HG03565 (cell line): ENCODE results near the gene ZSCAN10.
A peak's percentile ranks its signal among the peaks of the same experiment; 100 is the strongest.
"Not testable (repeated sequence)": the region's sequence is repeated elsewhere in the genome, so short reads cannot be mapped to it uniquely, and the experiment has no call there.

Experiments used
- ATAC-seq: cut with Tn5 transposase; IDR thresholded peaks from one replicate; pipeline ENCODE4 v1.9.1; 2021; ENCODE audit warnings: mild to moderate bottlenecking, moderate library complexity; ENCODE audit not compliant: unreplicated experiment

The ZSCAN10 gene

DNA sequence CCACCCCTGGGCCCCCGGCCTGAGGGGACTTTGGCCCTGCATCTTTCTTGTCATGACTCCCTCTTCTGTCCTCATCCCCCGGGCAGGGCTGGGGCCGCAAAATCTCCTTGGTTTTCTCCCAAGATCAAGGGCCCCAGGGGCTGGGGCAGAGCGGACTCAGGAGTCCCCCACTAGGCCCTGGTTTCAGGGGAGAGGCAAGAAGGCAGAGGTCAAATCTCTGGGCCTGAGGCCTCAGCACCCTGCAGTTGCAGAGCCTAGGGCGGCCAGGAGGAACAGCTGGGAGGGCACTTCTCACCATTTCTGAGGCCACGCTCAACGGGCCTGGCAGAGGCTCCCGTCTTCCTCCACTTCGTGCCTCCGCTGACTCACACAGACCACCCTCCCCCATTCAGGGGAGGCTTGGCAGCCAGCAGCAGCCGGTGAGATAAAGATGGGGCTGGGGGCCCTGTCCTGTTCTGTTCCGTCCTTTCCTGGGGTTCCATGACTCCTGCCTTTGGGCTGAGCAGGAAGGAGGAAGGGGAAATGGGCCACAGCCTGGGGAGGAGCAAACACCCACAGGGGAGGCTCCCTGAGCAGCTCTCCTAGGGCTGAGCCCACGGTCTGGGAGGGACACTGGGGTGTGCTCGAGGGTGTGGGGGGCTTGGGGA, 12.4 kb downstream of the ZSCAN10 start:
- no peak for ATAC-seq

DNA sequence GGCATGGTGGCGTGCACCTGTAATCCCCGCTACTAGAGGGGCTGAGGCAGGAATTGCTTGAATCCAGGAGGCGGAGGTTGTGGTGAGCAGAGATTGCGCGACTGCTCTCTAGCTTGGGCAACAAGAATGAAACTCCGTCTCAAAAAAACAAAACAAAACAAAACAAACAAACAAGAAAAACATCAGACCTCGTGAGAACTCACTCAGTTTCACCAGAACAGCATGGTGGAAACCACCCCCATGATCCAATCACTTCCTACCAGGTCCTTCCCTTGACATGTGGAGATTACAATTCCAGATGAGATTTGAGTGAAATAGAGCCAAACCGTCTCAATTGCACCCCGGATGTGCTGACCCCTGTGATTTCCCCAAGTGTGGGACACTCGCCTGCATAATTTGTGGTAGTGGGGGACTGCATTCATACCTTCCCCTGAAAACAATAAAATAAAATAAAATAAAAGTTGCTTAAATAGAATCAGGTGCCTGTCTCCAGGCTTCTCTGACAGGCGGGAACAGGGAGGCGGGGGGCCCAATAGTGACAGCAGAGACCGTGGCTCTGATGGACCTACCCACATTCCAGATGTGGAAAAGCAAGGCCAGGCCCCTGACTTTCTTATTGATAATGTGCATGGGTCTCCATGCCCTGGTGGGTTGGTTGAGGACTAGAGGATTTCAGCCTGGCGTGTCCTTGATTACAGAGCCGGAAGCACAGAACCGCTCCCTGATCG, 13.1 kb downstream of the ZSCAN10 start:
- ATAC-seq = no peak

DNA sequence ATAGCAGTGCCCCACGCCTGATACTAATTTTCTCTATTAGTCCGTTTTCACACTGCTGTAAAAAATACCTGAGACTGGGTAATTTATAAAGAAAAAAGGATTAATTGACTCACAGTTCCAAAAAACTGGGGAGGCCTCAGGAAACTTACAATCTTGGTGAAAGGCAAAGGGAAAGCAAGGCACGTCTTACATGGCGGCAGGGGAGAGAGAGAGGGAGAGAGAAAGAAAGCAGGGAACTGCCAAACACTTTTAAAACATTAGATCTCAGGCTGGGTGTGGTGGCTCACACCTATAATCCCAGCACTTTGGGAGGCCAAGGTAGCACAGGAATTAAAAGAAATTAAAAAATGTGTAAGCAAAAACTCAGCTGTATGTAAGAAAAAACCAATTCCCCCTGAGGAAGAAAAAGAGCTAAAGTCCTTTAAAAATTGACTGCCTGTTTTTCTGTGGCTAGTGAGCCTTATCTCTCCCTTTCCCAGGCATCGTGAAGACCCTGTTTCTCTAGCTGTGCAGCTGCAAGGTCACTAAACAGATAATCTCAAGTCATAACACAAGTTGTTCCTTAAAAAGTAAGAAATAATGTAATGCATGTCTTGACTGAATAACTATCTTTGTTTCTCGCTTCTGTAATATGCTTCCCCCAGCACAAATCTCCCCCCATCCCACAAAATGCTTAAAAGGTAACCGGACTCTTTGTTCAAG, 14.0 kb downstream of the ZSCAN10 start:
- no peak for ATAC-seq

DNA sequence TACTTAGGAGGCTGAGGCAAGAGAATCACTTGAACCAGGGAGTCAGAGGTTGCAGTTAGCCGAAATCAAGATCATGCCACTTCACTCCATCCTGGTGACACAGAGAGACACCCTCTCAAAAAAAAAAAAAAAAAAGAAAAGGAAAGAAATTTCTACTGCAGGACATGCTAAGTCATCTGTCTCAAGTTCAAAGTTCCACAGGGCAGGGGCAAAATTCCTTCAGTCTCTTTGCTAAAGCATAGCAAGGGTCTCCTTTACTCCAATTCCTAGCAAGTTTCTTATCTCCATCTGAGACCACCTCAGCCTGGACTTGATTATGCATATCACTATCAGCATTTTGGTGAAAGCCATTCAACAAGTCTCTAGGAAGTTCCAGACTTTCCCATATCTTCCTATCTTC, 14.6 kb downstream of the ZSCAN10 start:
- ATAC-seq = no peak

DNA sequence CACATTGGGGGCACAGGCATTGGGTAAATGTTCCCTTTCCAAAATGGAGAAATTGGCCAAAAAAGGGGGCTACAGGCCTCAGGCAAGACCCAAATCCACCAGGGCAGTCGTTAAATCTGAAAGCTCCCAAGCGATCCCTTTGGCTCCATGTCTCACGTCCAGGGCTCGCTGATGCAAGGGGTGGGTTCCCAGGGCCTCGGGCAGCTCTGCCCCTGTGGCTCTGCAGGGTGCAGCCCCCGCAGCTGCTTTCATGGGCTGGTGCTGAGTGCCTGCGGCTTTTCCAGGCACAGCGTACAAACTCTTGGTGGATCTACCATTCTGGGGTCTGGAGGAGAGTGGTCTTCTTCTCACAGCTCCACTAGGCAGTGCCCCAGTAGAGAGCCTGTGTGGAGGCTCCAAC, 15.7 kb downstream of the ZSCAN10 start:
- not testable (repeated sequence) for ATAC-seq

DNA sequence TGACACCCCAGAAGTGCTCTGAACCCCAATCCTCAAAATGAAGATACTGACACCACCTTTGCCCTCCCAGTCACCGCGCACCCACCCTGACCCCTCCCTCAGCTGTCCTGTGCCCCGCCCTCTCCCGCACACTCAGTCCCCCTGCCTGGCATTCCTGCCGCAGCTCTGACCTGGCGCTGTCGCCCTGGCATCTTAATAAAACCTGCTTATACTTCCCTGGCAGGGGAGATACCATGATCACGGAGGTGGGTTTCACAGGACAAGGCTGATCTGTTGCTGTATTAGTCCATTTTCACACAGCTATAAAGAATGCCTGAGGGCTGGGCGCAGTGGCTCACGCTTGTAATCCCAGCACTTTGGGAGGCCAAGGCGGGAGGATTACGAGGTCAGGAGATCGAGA, 17.1 kb downstream of the ZSCAN10 start:
- not testable (repeated sequence) for ATAC-seq

DNA sequence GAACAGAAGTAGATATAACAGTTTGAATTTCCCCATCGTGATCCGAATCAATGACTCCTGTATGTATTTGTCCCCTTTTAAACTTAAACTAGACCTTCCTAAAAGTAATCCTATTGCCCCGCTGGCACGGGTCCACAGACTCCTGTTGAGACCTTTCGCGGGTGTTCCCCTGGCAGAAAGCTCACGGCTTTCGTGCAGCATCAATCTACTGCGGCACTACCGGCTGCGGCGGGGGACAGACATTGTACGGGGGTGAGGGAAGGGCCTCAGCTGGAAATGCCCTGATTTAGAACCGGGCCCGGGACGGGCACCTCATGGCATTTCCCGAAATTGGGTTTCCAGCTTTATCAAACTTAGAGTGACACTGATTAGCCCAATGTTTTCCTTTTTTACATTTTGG, 19.1 kb downstream of the ZSCAN10 start:
- no peak for ATAC-seq

DNA sequence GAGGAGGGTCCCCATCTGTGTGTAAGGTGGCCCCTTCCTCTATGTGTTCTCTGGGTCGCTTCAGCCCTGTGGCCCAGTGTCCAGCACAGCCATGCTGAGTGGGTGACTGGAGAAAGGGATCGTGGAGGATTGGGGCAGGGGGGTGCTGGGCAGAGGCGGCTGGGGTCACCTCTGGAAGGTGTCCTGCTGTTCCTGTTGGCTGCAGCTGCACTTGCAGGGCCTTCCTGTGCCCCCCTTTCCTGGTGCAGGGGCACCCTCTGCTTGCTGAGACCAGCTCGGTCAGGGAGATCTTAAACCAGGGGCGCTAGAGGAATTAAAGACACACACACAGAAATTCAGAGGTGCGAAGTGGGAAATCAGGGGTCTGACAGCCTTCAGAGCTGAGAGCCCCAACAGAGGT, 22.5 kb downstream of the ZSCAN10 start:
- ATAC-seq = no peak

DNA sequence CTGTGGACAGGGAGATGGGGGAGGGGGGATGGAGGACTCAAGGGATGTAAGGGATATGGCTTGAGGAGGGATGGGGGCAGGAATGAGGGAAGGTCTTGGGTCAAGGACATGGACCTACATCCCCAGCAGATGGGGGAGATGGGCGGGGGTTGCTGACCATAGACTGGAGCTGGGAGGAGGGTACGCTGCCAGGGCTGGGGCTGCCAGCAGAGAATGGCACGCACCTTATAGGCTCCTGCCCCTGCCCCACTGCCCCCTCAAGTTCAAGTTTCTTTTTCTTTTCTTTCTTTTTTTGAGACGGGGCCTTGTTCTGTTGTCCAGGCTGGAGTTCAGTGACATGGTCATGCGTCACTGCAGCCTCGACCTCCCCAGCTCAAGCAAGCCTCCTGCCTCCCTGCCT, 23.1 kb downstream of the ZSCAN10 start:
- not testable (repeated sequence) for ATAC-seq

DNA sequence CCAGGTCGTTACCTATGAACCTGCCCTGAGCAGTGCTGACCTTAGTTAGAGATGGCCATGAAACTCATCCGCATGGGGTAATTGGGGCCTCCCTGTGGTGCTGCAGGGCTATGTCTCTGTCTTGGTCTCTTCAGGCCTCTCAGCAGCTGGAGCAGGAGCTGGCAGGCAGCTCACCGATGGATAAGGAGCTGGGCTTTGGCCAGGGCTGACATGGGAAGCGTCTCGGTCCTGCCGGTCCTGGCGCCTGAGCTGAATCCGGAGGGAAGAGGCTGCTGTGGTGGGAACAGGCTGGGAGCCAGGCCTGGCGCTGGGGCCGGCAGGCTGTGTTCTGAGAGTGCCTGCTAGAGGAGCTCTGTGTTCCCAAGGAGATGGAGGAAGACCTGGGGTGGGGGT, 23.6 kb downstream of the ZSCAN10 start:
- no peak for ATAC-seq

DNA sequence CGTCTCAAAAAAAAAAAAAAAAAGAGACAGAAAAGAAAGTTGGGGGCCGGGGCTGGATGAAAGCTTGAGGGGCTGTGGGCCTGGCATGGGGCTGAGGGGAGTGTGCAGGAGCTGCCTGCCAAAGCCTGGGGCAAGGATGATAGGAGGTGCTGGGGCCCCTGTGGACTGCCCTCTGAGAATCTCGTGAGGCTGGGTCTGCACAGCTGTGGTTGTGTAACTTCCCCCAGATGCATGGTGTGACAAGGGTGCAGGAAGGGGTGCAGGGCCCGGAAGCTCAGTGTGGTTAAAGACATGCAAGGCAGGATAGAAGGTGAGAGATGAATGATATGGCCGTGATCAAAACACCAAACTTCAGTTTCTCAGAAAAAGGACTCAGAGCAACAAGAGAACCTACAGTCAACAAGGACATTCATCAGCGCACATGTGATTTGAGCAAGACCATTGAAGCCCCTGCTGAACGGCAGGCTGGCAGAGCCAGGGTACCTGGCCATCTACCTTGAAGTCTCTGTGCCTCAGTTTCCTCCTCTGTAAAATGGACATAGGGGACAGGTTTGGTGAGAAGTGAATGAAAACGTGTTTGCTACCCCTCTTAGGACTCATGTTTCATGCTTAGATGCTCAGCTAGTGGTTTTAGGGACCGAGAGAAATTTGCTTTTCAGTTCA, 24.1 kb downstream of the ZSCAN10 start:
- ATAC-seq = peak; percentile 64

DNA sequence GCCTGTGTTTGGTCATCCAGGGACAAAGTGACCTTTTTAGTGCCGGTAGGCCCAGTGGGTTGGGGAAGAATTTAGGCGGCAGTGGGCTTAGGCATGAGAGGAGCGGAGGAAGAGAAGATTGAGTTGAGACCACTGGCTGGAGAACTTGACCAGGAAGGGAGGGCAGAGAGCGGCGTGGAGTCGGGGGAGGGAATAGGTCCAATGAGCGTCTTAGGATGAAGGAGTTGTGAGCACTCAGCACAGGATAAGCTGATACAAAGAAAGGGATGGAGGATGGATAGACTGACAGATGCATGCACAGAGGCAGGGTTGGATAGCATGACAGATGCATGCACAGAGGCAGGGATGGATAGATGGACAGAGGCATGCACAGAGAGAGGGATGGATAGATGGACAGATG, 25.6 kb downstream of the ZSCAN10 start:
- ATAC-seq = no peak

DNA sequence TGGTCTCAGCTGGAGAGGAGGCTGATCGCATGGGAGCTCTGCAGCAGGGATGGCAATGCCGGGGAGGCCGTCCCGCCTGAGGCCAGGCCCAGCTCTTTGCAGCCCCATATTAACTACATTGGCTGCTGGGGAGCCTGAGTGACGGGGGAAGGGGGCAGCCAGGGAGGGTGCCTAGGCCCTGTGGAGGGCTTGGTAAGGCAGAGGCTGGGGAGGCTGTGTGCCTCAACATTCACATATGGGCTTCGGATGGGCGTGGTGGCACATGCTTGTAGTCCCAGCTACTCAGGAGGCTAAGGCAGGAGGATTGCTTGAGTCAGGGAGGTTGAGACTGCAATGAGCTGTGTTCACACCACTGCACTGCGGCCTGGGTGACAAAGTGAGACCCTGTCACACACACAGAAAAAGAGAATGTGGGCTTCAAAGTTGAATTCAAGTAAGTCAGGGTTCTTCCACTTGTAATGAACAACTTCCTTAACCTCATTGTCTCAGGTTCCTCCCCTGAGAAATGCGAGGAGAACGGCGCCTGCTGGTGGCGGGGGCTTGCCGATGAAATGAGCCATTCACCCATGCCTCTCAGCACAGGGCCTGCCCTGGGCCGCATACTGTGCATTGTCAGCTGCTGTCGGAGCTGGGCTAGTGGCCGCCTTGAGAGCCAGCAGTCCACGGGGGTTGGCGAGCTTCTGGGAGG, 26.4 kb downstream of the ZSCAN10 start:
- not testable (repeated sequence) for ATAC-seq

DNA sequence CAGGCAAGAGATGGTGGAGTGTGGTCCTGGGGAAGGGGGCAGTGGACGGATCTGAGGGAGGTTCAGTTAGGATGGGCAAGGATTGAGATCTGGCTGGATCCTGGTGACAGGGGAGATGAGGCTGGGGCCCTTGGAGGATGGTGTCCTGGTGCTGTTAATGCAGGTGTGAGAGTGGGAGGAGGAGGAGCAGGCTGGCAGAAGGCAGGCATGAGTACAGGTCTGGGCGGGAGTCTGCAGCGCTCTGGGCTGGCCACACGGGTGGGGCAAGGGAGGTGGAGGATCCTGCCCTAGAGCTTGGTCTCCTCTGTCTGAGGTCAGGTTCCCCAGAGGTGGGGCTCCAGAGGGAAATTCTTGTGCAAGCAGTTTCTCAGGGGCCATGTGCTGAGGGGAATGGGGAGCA, 26.9 kb downstream of the ZSCAN10 start:
- ATAC-seq = not testable (repeated sequence)

DNA sequence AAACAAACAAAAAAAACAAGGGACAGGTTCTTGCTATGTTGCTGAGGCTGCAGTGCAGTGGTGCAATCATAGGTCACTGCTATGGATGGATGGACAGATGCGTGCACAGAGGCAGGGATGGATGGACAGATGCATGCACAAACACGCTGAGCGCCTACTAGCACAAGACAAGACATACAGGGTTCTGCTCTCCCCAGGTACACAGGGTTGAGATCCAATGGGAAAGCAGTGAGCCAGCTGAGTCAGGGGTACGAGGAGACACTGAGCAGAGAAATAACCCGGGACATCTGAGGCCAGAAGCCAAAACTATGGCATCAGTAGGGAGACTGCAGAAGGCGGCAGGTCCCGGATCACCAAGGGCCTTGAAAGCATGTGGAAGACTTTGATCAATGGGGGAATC, 27.4 kb downstream of the ZSCAN10 start:
- ATAC-seq = no peak

DNA sequence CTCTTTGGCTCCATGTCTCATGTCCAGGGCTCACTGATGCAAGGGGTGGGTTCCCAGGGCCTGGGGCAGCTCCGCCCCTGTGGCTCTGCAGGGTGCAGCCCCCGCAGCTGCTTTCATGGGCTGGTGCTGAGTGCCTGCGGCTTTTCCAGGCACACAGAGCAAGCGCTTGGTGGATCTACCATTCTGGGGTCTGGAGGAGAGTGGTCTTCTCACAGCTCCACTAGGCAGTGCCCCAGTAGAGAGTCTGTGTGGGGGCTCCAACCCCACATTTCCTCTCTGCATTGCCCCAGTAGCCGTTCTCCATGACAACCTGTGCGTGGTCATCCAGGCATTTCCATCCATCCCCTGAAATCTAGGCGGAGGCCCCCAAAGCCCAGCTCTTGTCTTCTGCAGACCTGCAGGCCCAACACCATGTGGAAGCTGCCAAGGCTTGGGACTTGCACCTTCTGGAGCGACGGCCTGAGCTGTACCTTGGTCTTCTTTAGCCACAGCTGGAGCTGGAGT, 28.4 kb downstream of the ZSCAN10 start:
- no peak for ATAC-seq

DNA sequence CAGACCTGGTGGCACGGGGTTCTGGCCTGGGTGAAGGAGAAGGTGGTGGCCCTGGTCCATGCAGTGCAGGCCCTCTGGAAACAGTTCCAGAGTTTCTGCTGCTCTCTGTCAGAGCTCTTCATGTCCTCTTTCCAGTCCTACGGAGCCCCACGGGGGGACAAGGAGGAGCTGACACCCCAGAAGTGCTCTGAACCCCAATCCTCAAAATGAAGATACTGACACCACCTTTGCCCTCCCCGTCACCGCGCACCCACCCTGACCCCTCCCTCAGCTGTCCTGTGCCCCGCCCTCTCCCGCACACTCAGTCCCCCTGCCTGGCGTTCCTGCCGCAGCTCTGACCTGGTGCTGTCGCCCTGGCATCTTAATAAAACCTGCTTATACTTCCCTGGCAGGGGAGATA, 29.9 kb downstream of the ZSCAN10 start:
- not testable (repeated sequence) for ATAC-seq

DNA sequence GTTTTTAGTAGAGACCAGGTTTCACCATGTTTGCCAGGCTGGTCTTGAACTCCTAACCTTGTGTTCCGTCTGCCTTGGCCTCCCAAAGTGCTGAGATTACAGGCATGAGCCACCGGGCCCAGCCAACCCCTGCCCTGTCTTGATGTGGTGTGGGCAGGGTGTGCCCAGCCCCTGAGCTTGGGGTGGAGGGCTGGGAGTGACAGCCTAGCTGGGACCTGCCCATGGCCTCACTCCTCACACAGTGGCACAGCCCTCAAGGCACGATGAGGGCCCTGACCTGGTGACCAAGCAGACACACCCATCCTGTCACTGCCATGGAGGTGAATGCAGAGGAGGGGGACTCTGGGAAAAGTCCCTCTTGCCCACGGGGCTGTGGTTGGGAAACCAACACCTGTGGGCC, 30.6 kb downstream of the ZSCAN10 start:
- no peak for ATAC-seq

DNA sequence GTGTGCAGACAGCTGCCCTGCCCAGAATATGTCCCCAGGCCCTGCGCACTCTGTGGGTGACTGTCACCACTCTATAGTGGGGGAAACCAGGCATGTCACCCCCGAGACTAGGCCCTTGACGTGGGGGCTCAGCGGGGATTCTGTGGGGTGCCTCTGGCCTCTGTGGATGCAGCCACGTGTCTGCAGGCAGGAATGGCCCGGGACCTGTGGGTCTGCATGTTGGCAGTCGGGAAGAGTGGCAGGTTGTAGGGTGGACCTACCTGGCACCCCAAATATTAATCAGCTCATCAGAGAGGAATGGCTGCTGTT, 32.7 kb downstream of the ZSCAN10 start:
- no peak for ATAC-seq

DNA sequence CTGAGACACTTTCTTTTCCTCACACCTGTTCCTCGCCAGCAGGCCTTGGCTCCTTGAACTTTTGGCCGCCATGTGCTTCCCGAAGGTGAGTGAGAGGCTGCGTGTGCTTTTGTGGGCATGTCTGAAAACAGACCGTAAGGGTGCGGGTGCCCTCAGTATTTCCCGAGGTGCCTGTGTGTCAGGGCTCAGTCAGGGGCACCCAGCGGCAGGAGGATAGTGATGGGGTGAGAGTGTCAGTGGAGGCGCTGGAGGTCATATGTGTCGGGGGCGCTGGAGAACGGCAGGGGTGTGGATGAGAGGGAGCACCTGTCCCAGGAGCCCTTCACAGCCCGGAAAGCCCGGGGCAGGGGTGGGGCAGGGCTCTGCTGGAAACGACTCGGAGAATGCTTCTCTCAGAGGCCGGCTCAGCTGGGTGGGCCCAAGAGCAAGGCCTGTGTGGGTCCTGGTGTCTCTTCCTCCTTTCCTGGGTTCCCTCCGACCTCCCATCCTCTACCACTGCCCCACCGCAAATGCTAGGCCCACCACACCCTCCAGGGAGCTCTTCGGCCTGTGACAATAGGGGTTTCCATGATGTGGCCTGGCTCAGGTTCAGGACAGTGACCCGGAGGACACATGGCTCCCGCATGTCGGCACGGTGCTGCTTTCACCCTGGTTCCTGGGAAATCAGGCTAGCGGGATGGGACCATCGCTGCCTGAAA, 33.2 kb downstream of the ZSCAN10 start:
- ATAC-seq = no peak
